K562 treated with DMSO at 1 percent for 24 hours (cell line): ENCODE measurements around the gene HIC2. TPM values are rescaled to one million over a fixed set of nuclear protein-coding genes. Genes with fewer than 3 reads are reported as not detected.

ENCODE experiments used
- total RNA-seq: library from RNA; unstranded; fragments of 300-600 nt; gene quantifications from 2 replicates; pipeline ENCODE4 v1.2.3, GENCODE V29; 2022; ENCODE audit warnings: low read depth; ENCODE audit not compliant: insufficient read depth

HIC2 gene
- 51.1 and 51.2 TPM in 2 replicates for total RNA-seq

GRCh38 chr22:21417227-21417746 lies at the start of gene HIC2:
Gene HIC2, plus strand, starts transcription at chr22:21417371. Its CDS starts 25,461 bp downstream, at chr22:21442832.

GRCh38 chr22:21383701-21384467 lies 33.3 kb upstream of the HIC2 start, which contains the start of gene RIMBP3B:
Gene RIMBP3B, plus strand, starts transcription at chr22:21383751. Its CDS starts 108 bp downstream, at chr22:21383859.

GRCh38 chr22:21467337-21468193 lies 50.4 kb downstream of the HIC2 start, which contains the start of gene TMEM191C:
Gene TMEM191C, plus strand, starts transcription at chr22:21467387. Its CDS starts 73 bp downstream, at chr22:21467460.

Other genes with a start within 250 kb of the HIC2 start
- 1.5 and 1.6 TPM in 2 replicates for gene RIMBP3B, start 33.6 kb upstream of the HIC2 start, total RNA-seq
- 30.5 and 31.5 TPM in 2 replicates for gene TMEM191C, start 50.0 kb downstream of the HIC2 start, total RNA-seq
- 1.4 TPM in 2 replicates for gene RIMBP3C, start 134.1 kb downstream of the HIC2 start, total RNA-seq
- 200 and 225 TPM in 2 replicates for gene UBE2L3, start 150.3 kb downstream of the HIC2 start, total RNA-seq
- gene YDJC, start 212.7 kb downstream of the HIC2 start, total RNA-seq, result 545 and 654 TPM in 2 replicates
- 4.5 and 7.2 TPM in 2 replicates for gene CCDC116, start 215.4 kb downstream of the HIC2 start, total RNA-seq
- gene SDF2L1, start 224.9 kb downstream of the HIC2 start, total RNA-seq, result 861 and 964 TPM in 2 replicates
- 133 and 134 TPM in 2 replicates for gene PPIL2, start 248.6 kb downstream of the HIC2 start, total RNA-seq